ENCODE results near the gene FGF4.
A peak's percentile ranks its signal among the peaks of the same experiment; 100 is the strongest.

Gene FGF4

GRCh38 chr11:69807106-69807815 lies 32.1 kb upstream of the FGF4 start:
- DNase-seq = peak; percentile 45

DNA sequence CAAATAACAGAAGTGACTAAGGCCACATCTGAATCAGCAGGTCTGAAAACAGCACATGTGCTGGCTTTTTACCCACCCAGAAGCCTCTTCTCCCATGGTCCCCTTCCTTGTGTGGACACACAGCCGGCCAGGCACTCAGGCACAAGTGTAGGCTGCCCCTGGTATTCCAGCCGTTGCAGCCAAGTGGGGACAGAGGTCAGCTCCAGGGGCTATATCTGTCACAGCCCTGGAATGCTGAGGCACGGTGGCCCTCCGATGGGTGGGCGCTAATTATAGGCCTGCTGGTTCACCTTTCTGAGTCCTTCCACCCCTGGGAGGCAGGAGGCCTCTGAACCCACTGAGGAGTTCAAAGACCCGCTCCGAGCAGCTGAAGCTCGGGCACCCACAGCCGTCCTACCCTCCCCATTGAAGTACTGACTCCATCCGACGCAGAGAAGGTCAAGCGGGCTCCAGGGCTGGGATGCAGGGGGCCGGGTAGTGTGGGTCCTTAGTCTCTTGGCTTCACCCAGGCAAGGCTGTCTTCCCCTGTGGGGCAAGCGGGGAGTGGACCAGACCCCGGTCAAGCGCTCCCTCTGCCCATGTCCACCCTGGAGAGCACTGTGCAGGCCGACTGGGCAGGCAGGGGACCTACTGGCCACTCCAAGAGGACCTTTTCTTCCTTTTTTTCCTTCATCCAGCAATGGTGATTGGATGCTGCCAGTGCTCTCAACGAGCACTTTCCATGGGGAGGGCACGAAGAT lies 29.8 kb upstream of the FGF4 start:
- no peak for DNase-seq

GRCh38 chr11:69803604-69804218 lies 28.6 kb upstream of the FGF4 start:
- no peak for DNase-seq

DNA sequence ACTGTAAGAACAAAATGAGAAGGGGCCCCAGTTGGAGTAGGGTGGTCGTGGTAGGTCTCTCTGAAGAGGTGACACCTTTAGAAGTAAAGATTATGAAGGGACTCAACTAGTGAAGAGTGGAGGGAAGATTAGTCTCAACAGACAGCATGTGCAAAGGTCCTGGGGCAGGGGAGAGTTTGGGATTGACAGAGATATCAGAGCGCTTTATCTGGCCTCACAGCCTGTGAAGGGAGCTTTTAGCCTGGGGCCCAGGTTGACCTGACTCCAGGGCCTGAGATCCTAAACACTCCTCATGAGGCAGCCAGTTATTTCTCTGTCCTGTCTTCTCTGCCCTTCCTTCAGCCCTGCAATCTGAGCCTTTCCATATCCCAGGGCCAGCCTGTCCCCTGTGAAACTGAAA lies 27.9 kb upstream of the FGF4 start:
- DNase-seq = no peak

GRCh38 chr11:69802590-69802989 lies 27.4 kb upstream of the FGF4 start:
- no peak for DNase-seq

GRCh38 chr11:69801513-69802335 lies 26.6 kb upstream of the FGF4 start:
- peak; percentile 25 for DNase-seq

- DNase-seq = no peak
These were observed 25.1 kb upstream of the FGF4 start for GRCh38 chr11:69800278-69800677.

- peak; percentile 33 for DNase-seq
These were observed 24.4 kb upstream of the FGF4 start for GRCh38 chr11:69799582-69799981.

GRCh38 chr11:69799097-69799496 lies 24.0 kb upstream of the FGF4 start:
- no peak for DNase-seq

- no peak for DNase-seq
These were observed 22.8 kb upstream of the FGF4 start for GRCh38 chr11:69797737-69798528.

DNA sequence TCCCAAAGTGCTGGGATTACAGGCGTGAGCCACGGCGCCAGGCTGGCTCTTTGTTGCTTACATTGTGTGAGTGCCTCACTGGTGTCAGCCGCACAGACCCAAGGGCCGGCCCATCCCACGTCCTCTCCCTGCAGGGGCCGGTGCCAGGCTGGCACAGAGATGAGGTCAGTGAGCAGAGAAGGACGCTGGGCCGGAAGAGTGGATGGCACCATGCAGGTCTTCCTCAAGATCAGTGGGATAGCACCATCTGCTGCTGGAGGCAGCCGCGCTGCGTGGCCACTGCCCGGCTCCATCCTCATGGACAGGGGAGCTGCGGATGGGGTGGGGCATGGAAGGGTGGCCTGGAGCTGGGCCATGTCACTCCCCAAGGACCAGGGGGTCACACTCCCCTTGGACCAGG lies 22.0 kb upstream of the FGF4 start:
- DNase-seq = no peak

DNA sequence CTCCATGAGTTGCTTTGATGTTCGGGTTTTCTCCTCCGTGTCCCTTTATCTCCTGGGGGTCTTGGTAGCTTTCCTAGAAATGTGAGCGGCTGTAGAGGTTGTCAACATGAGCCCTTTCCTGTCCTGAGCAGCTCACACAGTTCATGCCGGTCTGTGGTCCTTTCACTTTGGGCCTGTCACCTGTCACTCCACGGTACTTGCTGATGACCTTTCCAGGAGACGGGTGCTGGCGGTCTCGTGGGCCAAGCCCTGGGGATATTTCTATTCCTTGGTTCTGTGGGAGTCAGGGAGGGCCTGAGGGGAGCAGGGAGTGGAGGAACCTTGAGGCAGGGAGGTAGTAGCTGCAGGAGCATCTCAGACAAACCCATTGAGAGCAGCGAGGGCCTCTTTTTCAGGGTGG lies 20.9 kb upstream of the FGF4 start:
- DNase-seq = no peak

- DNase-seq = peak; percentile 91
These were observed 16.4 kb upstream of the FGF4 start for GRCh38 chr11:69791276-69792180.

DNA sequence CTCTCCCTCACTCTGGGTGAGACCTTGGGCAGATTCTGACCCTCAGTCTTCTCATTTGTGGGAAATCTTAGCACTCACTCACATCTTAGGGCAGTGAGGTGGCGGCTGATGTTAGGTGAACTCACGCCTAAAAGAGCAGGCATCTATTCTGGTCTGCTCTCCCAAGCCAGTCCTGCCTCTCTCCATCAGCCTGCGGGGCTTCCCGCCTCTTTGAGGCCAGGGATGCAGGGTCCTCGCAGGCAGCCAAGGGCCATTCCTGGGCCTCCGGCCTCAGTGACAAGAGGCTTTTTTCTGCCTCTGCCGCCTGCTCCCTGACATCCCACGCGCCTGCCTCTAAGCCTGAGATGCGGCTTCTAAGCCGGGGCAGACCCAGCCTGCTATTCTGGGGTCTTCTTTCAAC lies 13.8 kb upstream of the FGF4 start:
- no peak for DNase-seq

DNA sequence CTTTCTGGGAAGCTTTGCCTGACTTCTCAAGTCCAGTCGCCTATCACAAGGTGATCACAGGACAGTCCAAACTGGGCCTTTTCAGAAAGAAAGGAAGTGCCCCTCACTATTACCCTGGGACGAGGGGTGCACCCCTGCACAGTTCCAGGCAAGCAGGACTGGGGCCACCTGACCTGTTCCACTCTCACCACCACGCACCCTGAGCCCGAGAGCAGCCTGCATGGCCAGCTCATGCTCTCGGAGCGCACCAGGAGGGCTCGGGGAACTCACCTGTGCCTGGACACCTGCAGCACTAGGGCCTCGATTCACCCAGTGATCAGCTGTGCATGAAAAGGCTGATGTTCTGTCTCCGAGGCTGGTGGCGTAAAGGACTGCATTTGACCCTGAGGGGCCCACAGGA lies 12.8 kb upstream of the FGF4 start:
- no peak for DNase-seq

- no peak for DNase-seq
These were observed 12.3 kb upstream of the FGF4 start for GRCh38 chr11:69787457-69787856.

- DNase-seq = no peak
These were observed 6.1 kb upstream of the FGF4 start for GRCh38 chr11:69781241-69781640.

GRCh38 chr11:69778373-69778772 lies 3.2 kb upstream of the FGF4 start:
- no peak for DNase-seq

DNA sequence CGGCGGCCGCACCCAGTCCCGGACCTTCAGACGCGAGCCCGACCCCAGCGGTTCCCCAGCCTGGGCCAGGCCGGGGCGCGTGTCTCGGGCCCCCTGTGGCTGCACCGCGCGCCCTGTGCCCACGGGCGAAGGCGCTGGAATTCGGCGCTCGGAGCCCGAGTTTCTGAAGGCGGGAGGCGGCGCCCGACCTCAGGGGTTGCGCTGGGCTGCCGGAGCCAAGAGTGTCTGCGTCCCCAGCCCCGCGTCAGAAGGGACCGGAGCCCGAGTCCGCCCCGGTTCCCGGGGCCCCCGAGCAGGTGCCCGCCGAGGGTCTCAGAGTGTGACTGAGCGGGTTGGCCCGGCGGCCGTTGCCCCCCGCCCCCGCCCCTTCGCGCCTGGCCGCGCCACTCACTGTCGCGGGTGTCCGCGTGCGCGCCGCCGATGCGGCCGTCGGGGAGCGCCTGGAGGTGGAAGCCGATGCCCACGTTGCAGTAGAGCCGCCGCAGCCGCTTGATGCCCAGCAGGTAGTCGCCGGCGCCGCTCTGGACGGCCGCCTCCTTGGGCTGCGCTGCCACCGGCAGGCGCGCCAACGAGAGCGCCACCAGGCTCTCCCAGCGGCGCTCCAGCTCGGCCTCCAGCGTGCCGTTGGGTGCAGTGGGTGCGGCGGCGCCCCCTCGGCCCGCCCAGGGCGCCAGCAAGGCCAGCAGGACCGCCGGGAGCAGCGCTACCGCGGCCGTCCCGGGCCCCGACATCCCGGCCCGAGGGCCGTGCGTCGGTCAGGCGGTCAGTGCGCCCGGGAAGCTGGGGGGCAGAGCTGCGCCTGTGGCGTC lies 583 bp downstream of the FGF4 start:
- no peak for DNase-seq

GRCh38 chr11:69773626-69774353 lies 1.4 kb downstream of the FGF4 start:
- DNase-seq = no peak

Measured in fibroblast of skin of right biceps (primary cell).